ENCODE measurements around the gene TRIM61.
"Not testable (repeated sequence)": the region's sequence is repeated elsewhere in the genome, so short reads cannot be mapped to it uniquely, and the experiment has no call there.

TRIM61 gene

DNA sequence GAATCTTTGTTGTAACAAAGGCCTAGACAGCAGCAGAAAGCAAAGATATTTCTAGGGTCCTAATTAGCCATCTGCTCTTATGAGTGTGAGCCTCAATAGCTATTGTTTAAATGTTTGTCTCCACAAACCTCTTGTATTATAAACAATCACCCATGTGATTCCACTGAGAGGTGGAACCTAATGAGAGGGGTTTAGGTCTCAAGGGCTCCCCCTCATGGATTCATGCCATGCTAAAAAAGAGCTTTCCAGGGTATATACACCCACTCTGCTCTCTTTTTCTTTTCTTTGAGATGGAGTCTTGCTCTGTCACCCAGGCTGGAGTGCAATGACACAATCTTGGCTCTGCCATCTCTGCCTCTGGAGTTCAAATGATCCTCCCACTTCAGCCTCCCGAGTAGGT, 42.1 kb downstream of the TRIM61 start:
- TF ChIP-seq, protein P1, sequence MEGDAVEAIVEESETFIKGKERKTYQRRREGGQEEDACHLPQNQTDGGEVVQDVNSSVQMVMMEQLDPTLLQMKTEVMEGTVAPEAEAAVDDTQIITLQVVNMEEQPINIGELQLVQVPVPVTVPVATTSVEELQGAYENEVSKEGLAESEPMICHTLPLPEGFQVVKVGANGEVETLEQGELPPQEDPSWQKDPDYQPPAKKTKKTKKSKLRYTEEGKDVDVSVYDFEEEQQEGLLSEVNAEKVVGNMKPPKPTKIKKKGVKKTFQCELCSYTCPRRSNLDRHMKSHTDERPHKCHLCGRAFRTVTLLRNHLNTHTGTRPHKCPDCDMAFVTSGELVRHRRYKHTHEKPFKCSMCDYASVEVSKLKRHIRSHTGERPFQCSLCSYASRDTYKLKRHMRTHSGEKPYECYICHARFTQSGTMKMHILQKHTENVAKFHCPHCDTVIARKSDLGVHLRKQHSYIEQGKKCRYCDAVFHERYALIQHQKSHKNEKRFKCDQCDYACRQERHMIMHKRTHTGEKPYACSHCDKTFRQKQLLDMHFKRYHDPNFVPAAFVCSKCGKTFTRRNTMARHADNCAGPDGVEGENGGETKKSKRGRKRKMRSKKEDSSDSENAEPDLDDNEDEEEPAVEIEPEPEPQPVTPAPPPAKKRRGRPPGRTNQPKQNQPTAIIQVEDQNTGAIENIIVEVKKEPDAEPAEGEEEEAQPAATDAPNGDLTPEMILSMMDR (conservative IDR thresholded peaks at IDR 0.05; ENCODE audit: low read depth, low read length) = peak; percentile 60
- no peak for DNase-seq (ENCODE audit: low read depth)
- no peak overlapping the region for H3K4me3 ChIP-seq (ENCODE audit: low read length)

DNA sequence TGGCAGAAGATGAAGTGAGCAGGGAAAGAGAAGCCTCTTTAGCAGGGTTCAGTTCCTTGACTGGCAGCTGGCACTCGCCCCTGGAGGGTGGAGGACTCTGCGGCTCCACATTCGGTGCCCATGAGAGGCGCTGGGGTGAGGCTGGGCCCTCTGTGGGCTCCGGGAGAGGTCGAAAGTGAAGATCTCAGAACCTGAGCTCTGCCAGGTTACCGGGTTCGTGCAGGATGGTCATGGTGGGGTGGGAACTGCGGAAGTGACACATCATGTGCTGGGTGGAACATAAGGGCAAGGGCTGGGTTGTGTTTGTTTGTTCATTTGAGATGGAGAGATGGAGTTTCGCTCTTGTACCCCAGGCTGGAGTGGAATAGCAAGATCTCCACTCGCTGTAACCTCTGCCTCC, 44.2 kb downstream of the TRIM61 start:
- TF ChIP-seq, protein P1 (conservative IDR thresholded peaks at IDR 0.05; ENCODE audit: low read depth, low read length) = no peak
- no peak overlapping the region for H3K4me3 ChIP-seq (ENCODE audit: low read length)
- DNase-seq (ENCODE audit: low read depth) = no peak

DNA sequence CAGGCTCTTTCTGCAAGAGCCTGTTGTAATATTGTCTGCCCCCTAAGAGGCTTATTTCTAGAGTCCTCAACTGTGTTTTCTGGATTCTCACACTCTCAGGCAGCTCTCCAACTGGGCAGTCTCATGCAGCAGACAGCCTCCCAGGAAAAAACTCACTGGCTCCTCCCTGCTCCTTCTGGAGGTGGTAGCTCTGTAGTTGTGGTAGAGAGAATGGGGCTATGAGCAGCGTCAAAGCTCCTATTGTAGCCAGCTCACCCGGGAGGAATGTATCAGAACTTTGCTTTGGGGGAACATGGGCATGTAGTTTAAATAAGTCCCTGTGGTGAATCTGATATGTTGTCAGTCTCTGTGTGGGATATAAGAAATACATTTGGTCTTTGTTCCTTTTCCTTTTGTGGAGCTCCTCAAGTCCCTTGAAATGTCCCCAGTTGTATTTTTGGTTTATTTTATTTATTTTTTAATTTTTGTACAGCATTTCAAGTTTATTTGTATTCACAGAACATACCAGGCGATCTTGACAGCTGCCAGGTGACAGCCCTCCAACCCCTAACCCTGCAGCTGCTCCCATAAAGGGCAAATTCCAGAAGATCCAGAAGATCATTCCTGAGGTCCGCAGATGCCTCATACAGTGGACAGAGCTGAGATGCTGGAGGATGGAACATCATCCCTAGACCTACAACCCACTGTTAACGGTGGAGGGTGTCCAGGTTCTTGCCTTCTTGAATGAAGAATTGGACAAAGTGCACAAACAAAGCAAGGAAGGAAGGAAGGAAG, 45.7 kb downstream of the TRIM61 start:
- TF ChIP-seq, protein P1 (conservative IDR thresholded peaks at IDR 0.05; ENCODE audit: low read depth, low read length) = no peak
- DNase-seq (ENCODE audit: low read depth) = no peak
- no peak overlapping the region for H3K4me3 ChIP-seq (ENCODE audit: low read length)

DNA sequence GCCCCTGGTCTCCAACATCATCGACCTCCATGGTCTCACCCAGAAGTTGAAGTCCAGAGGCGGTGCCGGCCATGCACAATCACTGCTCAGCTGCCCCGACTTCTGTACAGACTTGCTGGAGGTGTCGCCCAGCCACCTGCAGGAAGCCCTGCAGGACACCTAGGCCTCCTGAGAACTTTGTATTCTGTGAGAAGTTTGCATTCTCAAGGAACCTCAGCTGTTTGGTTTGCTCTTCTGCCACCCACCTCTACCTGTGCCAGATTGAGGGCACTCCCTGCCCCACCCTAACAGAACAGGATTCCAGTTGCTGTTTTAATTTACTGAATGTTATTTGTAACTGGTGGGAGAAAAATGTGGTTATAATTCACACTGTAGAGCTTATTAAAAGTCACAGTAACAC, 46.8 kb downstream of the TRIM61 start:
- H3K4me3 ChIP-seq (ENCODE audit: low read length) = no peak overlapping the region
- TF ChIP-seq, protein P1 (conservative IDR thresholded peaks at IDR 0.05; ENCODE audit: low read depth, low read length) = no peak
- DNase-seq (ENCODE audit: low read depth) = no peak

DNA sequence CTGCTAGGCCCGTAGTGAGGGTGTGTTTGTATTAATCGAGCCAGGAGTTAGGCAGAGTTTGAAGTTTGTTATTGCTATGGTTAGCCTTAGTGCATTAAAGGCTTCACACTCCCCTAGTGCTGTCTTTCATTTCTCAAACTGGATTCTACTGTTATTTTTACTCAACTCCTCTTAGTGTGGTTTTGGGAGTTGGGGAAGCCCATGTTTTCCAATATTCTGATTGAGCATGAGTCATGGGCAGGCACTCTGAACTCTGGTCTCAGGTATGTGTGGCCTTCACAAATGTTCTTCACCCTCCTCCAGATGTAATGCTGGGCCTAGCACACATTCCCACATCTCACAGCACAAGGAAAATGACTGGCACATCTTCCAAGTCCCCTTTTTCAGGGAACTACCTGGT, 50.4 kb downstream of the TRIM61 start:
- DNase-seq (ENCODE audit: low read depth); H3K4me3 ChIP-seq (ENCODE audit: low read length): not testable (repeated sequence)

DNA sequence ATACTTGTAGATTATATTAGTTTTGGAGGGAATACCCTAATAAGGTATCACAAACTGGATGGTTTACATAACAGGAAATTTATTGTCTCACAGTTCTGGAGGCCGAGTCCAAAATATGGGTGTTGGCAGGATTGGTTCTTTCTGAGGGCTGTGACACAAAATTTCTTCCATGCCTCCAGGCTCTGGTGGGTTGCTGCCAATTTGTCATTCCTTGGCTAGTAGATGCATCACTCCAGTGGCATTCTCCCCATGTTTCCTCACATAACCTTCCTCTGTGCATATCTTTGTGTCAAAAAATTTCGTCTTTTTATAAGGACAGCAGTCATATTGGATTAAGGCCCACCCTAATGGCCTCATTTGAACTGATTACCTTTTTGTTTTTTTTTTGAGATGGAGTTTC, 51.2 kb downstream of the TRIM61 start:
- H3K4me3 ChIP-seq (ENCODE audit: low read length) = no peak overlapping the region
- DNase-seq (ENCODE audit: low read depth) = no peak
- TF ChIP-seq, protein P1 (conservative IDR thresholded peaks at IDR 0.05; ENCODE audit: low read depth, low read length) = no peak

DNA sequence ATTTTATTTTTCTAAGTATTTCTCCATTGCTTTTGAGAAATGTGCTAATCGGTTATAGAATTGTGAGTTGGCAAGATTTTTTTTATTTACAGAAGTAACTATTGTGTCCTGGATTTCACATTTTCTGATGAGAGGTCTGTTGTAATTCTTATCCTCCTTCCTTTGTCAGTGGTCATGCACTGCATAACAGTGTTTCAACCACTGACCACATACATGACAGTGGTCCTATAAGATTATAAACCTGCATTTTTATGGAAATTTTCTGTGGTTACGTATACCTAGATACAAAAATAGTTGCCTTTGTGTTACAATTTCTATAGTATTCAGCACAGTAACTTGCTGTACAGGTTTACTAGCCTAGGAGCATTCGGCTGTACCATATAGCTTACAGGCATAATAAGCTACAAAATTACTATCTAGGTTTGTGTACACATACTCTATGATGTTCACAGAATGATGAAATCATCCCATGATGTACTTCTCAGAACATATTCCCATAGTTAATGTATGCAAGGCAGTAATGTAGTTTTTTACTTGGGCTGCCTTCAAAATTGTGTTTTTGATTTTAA, 52.7 kb downstream of the TRIM61 start:
- TF ChIP-seq, protein P1 (conservative IDR thresholded peaks at IDR 0.05; ENCODE audit: low read depth, low read length) = no peak
- no peak overlapping the region for H3K4me3 ChIP-seq (ENCODE audit: low read length)
- no peak for DNase-seq (ENCODE audit: low read depth)

Data from retinal pigment epithelial cell (primary cell).